GM12878 (cell line): ENCODE data around the gene STARD4. TPM values are rescaled to one million over a fixed set of nuclear protein-coding genes. Genes with fewer than 3 reads are reported as not detected.
A peak's percentile ranks its signal among the peaks of the same experiment; 100 is the strongest.

Experiments
- CBFB ChIP-seq: IDR thresholded peaks from 2 replicates; pipeline ENCODE4 v1.6.1; 2016; ENCODE audit warnings: antibody characterized with exemption, low read depth
- CUX1 ChIP-seq: IDR thresholded peaks from 2 replicates; pipeline ENCODE4 v1.6.1; 2012; ENCODE audit warnings: improper control_type of control experiment, low read depth, low read length; ENCODE audit not compliant: insufficient replicate concordance
- E2F8 ChIP-seq: fragments of 450-650 bp; IDR thresholded peaks from 2 replicates; pipeline ENCODE4 v1.6.1; 2018; ENCODE audit warnings: mild to moderate bottlenecking, low read depth, moderate library complexity; ENCODE audit not compliant: partially characterized antibody
- EP300 ChIP-seq, 2 experiments: fragments of 150-350 bp in 1 of 2; IDR thresholded peaks; 2 replicates each; pipeline ENCODE4 v1.6.1; 2011 to 2012; ENCODE audit warnings: low read depth in 2 of 2, low read length in 2 of 2, borderline replicate concordance in 1 of 2, improper control_type of control experiment in 1 of 2, inconsistent platforms in 1 of 2; ENCODE audit not compliant: control insufficient read depth in 1 of 2
- FOXK2 ChIP-seq: fragments of 450-650 bp; IDR thresholded peaks from 2 replicates; pipeline ENCODE4 v1.6.1; 2017; ENCODE audit warnings: mild to moderate bottlenecking, moderate library complexity
- HDAC2 ChIP-seq: fragments of 200-600 bp; sonication (generic); IDR thresholded peaks from 2 replicates; pipeline ENCODE4 v1.6.1; 2017
- MTA2 ChIP-seq: fragments of 450-650 bp; IDR thresholded peaks from 2 replicates; pipeline ENCODE4 v1.6.1; 2016; ENCODE audit warnings: low read depth, mild to moderate bottlenecking, moderate library complexity
- NR2C1 ChIP-seq: fragments of 450-650 bp; IDR thresholded peaks from 2 replicates; pipeline ENCODE4 v1.6.1; 2017; ENCODE audit warnings: antibody characterized with exemption, mild to moderate bottlenecking, moderate library complexity
- NR2F1 ChIP-seq: fragments of 450-650 bp; conservative IDR thresholded peaks from 2 replicates; pipeline ENCODE4 v1.6.1; 2017; ENCODE audit warnings: mild to moderate bottlenecking
- PAX8 ChIP-seq: fragments of 450-650 bp; IDR thresholded peaks from 2 replicates; pipeline ENCODE4 v1.6.1; 2017; ENCODE audit warnings: mild to moderate bottlenecking, moderate library complexity
- PKNOX1 ChIP-seq: fragments of 450-650 bp; IDR thresholded peaks from 2 replicates; pipeline ENCODE4 v1.6.1; 2016; ENCODE audit warnings: mild to moderate bottlenecking
- SREBF2 ChIP-seq: IDR thresholded peaks from 2 replicates; pipeline ENCODE4 v1.6.1; 2012; ENCODE audit warnings: mild to moderate bottlenecking, low read length
- ZNF622 ChIP-seq: fragments of 450-650 bp; IDR thresholded peaks from 2 replicates; pipeline ENCODE4 v1.6.1; 2017; ENCODE audit warnings: mild to moderate bottlenecking, inconsistent platforms
- ZSCAN29 ChIP-seq: fragments of 450-650 bp; IDR thresholded peaks from 2 replicates; pipeline ENCODE4 v1.6.1; 2017; ENCODE audit warnings: mild to moderate bottlenecking, moderate library complexity
- polyA plus RNA-seq, 11 experiments: library from polyadenylated mRNA; depleted of rRNA in 4 of 11; unstranded in 6 of 11; stranded (reverse) in 5 of 11; fragments of >200 nt; fragmentation: Nextera tagmentation in 4 of 11; fragmentation: Illumina TruSeq in 1 of 11; extraction: Ambion mirVana in 4 of 11; extraction: Trizol in 1 of 11; gene quantifications; 1 replicate in 1 of 11; 2 replicates in 10 of 11; pipeline versions ENCODE4 v1.2.1 to v1.2.3, GENCODE V29; 2011 to 2016; ENCODE audit warnings: inconsistent platforms in 2 of 11, missing spikeins in 2 of 11, low read depth in 1 of 11
- total RNA-seq, 4 experiments: library from RNA; depleted of rRNA in 3 of 4; stranded (reverse); fragments of >200 nt in 3 of 4; fragmentation: Illumina TruSeq in 1 of 4; extraction: Trizol in 1 of 4; gene quantifications; 2 replicates each; pipeline versions ENCODE4 v1.2.1 to v1.2.3, GENCODE V29; 2013 to 2021
- TF ChIP-seq, protein P1 (sequence below): fragments of 450-650 bp; IDR thresholded peaks from 2 replicates; pipeline ENCODE4 v1.6.1; 2017; ENCODE audit warnings: mild to moderate bottlenecking, moderate library complexity

The STARD4 gene
- total and polyA plus RNA-seq, 10 of the 15 experiments (the other 5 are each of a cell fraction or from before 2014, with no cell fraction given): 41.9 to 190 (median 71.6) TPM

GRCh38 chr5:111494355-111494999 lies 17.9 kb downstream of the STARD4 start (continued):
- TF ChIP-seq NR2C1 (0 out of 2 replicates have a peak, but pooled peaks have one; percentile 19), NR2F1 (peak; percentile 63; the same call in 1 of the 2 replicates), CBFB (no peak), PKNOX1 (peak; percentile 49; the same call in 1 of the 2 replicates), EP300 (IDR thresholded peaks at IDR 0.05; ENCODE audit: borderline replicate concordance in 1 of 2, control insufficient read depth in 1 of 2, low read depth in 2 of 2, low read length in 2 of 2) (peak in 1 of 2 experiments; percentile 14; a peak in 1 of 4 replicates), ZNF622 (no peak), FOXK2 (no peak), HDAC2 (no peak), E2F8 (no peak), ZSCAN29 (no peak), MTA2 (no peak), CUX1 (no peak), SREBF2 (no peak), PAX8 (no peak)
- TF ChIP-seq, protein P1, sequence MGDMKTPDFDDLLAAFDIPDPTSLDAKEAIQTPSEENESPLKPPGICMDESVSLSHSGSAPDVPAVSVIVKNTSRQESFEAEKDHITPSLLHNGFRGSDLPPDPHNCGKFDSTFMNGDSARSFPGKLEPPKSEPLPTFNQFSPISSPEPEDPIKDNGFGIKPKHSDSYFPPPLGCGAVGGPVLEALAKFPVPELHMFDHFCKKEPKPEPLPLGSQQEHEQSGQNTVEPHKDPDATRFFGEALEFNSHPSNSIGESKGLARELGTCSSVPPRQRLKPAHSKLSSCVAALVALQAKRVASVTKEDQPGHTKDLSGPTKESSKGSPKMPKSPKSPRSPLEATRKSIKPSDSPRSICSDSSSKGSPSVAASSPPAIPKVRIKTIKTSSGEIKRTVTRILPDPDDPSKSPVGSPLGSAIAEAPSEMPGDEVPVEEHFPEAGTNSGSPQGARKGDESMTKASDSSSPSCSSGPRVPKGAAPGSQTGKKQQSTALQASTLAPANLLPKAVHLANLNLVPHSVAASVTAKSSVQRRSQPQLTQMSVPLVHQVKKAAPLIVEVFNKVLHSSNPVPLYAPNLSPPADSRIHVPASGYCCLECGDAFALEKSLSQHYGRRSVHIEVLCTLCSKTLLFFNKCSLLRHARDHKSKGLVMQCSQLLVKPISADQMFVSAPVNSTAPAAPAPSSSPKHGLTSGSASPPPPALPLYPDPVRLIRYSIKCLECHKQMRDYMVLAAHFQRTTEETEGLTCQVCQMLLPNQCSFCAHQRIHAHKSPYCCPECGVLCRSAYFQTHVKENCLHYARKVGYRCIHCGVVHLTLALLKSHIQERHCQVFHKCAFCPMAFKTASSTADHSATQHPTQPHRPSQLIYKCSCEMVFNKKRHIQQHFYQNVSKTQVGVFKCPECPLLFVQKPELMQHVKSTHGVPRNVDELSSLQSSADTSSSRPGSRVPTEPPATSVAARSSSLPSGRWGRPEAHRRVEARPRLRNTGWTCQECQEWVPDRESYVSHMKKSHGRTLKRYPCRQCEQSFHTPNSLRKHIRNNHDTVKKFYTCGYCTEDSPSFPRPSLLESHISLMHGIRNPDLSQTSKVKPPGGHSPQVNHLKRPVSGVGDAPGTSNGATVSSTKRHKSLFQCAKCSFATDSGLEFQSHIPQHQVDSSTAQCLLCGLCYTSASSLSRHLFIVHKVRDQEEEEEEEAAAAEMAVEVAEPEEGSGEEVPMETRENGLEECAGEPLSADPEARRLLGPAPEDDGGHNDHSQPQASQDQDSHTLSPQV: 0 out of 2 replicates have a peak, but pooled peaks have one; percentile 33
